ENCODE data around the gene XXYLT1. TPM values are rescaled to one million over a fixed set of nuclear protein-coding genes. Genes with fewer than 3 reads are reported as not detected.

XXYLT1 gene
- total RNA-seq, 2 experiments from 2014 or later: 3.1 to 3.7 TPM

- TF ChIP-seq, protein P1, sequence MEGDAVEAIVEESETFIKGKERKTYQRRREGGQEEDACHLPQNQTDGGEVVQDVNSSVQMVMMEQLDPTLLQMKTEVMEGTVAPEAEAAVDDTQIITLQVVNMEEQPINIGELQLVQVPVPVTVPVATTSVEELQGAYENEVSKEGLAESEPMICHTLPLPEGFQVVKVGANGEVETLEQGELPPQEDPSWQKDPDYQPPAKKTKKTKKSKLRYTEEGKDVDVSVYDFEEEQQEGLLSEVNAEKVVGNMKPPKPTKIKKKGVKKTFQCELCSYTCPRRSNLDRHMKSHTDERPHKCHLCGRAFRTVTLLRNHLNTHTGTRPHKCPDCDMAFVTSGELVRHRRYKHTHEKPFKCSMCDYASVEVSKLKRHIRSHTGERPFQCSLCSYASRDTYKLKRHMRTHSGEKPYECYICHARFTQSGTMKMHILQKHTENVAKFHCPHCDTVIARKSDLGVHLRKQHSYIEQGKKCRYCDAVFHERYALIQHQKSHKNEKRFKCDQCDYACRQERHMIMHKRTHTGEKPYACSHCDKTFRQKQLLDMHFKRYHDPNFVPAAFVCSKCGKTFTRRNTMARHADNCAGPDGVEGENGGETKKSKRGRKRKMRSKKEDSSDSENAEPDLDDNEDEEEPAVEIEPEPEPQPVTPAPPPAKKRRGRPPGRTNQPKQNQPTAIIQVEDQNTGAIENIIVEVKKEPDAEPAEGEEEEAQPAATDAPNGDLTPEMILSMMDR (IDR thresholded peaks at IDR 0.05): no peak
- no peak overlapping the region for H3K27ac Mint-ChIP-seq
- H3K9me3 Mint-ChIP-seq: no peaks in the 10 kb centered on the region
- no peak overlapping the region for H3K4me3 Mint-ChIP-seq
- Histone ChIP-seq H3K27ac (ENCODE audit: low read depth in 1 of 2, low read length in 2 of 2) (no peak overlapping the region), H3K27me3 (ENCODE audit: control insufficient read depth in 1 of 2, insufficient read depth in 2 of 2, low read length in 2 of 2) (no peaks in the 10 kb centered on the region), H3K9me3 (ENCODE audit: control insufficient read depth in 1 of 2, insufficient read depth in 1 of 2, low read length in 2 of 2) (no peaks in the 10 kb centered on the region), H3K4me1 (ENCODE audit: insufficient read depth, low read length) (peaks cover 17% of the 10 kb centered on the region), H3K4me3 (ENCODE audit: low read length) (no peak overlapping the region), H3K36me3 (ENCODE audit: insufficient read depth, low read length) (peaks cover 3% of the 10 kb centered on the region)
- ChIA-PET CTCF (no interaction called here), POLR2A (no interaction called here)
- no peaks in the 10 kb centered on the region for H3K27me3 Mint-ChIP-seq
- intact Hi-C loops (cut with DNase I, micrococcal nuclease): no loop called here
- ATAC-seq (ENCODE audit: poor library complexity): no peak
- DNase-seq: no peak
- peaks cover 7% of the 10 kb centered on the region for H3K4me1 Mint-ChIP-seq (ENCODE audit: low read depth)
- H3K36me3 Mint-ChIP-seq (ENCODE audit: low read depth): no peaks in the 10 kb centered on the region
Measured at GRCh38 chr3:195248281-195248680, 22.7 kb downstream of the XXYLT1 start.

- Mint-ChIP-seq H3K27ac (no peak overlapping the region), H3K9me3 (no peaks in the 10 kb centered on the region), H3K4me3 (no peak overlapping the region), H3K36me3 (ENCODE audit: low read depth) (no peaks in the 10 kb centered on the region), H3K4me1 (ENCODE audit: low read depth) (peaks cover 7% of the 10 kb centered on the region), H3K27me3 (no peaks in the 10 kb centered on the region)
- no peak for DNase-seq
- no peak for ATAC-seq (ENCODE audit: poor library complexity)
- H3K4me1 ChIP-seq (ENCODE audit: insufficient read depth, low read length): peaks cover 17% of the 10 kb centered on the region
- TF ChIP-seq, protein P1 (IDR thresholded peaks at IDR 0.05): no peak
- peaks cover 3% of the 10 kb centered on the region for H3K36me3 ChIP-seq (ENCODE audit: insufficient read depth, low read length)
- no peak overlapping the region for H3K4me3 ChIP-seq (ENCODE audit: low read length)
- H3K9me3 ChIP-seq (ENCODE audit: control insufficient read depth in 1 of 2, insufficient read depth in 1 of 2, low read length in 2 of 2): no peaks in the 10 kb centered on the region
- intact Hi-C loops (cut with DNase I, micrococcal nuclease): no loop called here
- CTCF ChIA-PET: no interaction called here
- H3K27ac ChIP-seq (ENCODE audit: low read depth in 1 of 2, low read length in 2 of 2): no peak overlapping the region
- H3K27me3 ChIP-seq (ENCODE audit: control insufficient read depth in 1 of 2, insufficient read depth in 2 of 2, low read length in 2 of 2): no peaks in the 10 kb centered on the region
- POLR2A ChIA-PET: no interaction called here
Measured at GRCh38 chr3:195247863-195248189, 23.1 kb downstream of the XXYLT1 start.

DNA sequence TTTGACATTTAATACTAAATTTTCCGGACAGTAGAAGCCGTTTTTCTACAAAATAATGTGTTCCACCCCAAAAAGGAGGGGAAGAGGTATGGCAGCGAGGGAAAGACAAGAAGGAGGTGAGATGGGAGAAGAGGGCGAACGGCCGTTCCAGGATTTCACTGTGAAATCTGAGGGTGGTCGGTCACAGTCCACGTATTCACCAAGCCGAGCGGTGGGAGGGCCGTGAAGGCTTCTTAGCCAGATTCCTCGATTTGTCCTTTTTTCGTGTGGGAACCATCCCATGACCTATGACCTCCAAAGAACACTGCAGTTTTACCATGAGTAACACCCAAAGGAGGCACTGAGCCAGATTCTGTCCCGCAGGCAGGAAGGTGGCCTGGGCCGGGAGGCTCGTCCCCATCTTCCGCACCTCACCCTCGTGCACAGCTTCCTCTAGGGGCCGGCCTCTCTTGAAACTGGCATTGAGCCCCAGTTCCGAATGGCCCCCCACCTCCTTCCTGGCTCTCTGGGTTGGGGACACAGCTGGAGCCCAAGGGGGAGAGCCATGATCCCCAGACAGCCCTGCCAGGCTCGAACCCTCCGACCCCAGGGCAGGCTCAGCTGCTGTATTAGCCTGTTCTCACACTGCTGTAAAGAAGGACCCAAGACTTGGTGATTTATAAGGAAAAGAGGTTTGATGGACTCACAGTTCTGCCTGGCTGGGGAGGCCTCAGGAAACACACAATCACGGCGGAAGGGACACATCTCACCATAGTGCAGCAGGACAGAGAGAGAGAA lies 23.7 kb downstream of the XXYLT1 start:
- Mint-ChIP-seq H3K27me3 (no peaks in the 10 kb centered on the region), H3K36me3 (ENCODE audit: low read depth) (no peaks in the 10 kb centered on the region), H3K27ac (no peak overlapping the region), H3K4me3 (no peak overlapping the region), H3K4me1 (ENCODE audit: low read depth) (peaks cover 7% of the 10 kb centered on the region), H3K9me3 (no peaks in the 10 kb centered on the region)
- Histone ChIP-seq H3K9me3 (ENCODE audit: control insufficient read depth in 1 of 2, insufficient read depth in 1 of 2, low read length in 2 of 2) (no peaks in the 10 kb centered on the region), H3K4me1 (ENCODE audit: insufficient read depth, low read length) (peaks cover 17% of the 10 kb centered on the region), H3K27me3 (ENCODE audit: control insufficient read depth in 1 of 2, insufficient read depth in 2 of 2, low read length in 2 of 2) (no peaks in the 10 kb centered on the region), H3K27ac (ENCODE audit: low read depth in 1 of 2, low read length in 2 of 2) (no peak overlapping the region), H3K4me3 (ENCODE audit: low read length) (no peak overlapping the region), H3K36me3 (ENCODE audit: insufficient read depth, low read length) (peaks cover 3% of the 10 kb centered on the region)
- ATAC-seq (ENCODE audit: poor library complexity) (no peak), DNase-seq (no peak)
- TF ChIP-seq, protein P1 (IDR thresholded peaks at IDR 0.05): no peak
- ChIA-PET CTCF (no interaction called here), POLR2A (no interaction called here)
- intact Hi-C loops (cut with DNase I, micrococcal nuclease): no loop called here
